ENCODE data around the gene PPP1R3F.

GRCh38 chrX:49233887-49234555 is 35.6 kb upstream of the PPP1R3F start:
- TF ChIP-seq, protein P1, sequence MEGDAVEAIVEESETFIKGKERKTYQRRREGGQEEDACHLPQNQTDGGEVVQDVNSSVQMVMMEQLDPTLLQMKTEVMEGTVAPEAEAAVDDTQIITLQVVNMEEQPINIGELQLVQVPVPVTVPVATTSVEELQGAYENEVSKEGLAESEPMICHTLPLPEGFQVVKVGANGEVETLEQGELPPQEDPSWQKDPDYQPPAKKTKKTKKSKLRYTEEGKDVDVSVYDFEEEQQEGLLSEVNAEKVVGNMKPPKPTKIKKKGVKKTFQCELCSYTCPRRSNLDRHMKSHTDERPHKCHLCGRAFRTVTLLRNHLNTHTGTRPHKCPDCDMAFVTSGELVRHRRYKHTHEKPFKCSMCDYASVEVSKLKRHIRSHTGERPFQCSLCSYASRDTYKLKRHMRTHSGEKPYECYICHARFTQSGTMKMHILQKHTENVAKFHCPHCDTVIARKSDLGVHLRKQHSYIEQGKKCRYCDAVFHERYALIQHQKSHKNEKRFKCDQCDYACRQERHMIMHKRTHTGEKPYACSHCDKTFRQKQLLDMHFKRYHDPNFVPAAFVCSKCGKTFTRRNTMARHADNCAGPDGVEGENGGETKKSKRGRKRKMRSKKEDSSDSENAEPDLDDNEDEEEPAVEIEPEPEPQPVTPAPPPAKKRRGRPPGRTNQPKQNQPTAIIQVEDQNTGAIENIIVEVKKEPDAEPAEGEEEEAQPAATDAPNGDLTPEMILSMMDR (IDR thresholded peaks at IDR 0.05), result no peak
- no peak for TF ChIP-seq ZFX (IDR thresholded peaks at IDR 0.05; ENCODE audit: borderline replicate concordance)

All from 22Rv1 (cell line).